ENCODE measurements around the gene LILRB1.
"Not testable (repeated sequence)": the region's sequence is repeated elsewhere in the genome, so short reads cannot be mapped to it uniquely, and the experiment has no call there.

GRCh38 chr19:54632517-54632916 lies 2.2 kb downstream of the LILRB1 start:
- not testable (repeated sequence) for TF ChIP-seq CTCF (IDR thresholded peaks at IDR 0.05; ENCODE audit: poor library complexity); EZH2 (IDR thresholded peaks at IDR 0.05; ENCODE audit: borderline replicate concordance)
